GM12878 (cell line): Measurements from ENCODE around the gene HYCC1. TPM values are rescaled to one million over a fixed set of nuclear protein-coding genes. Genes with fewer than 3 reads are reported as not detected.

Experiments
- ATAC-seq: fragments of 200-7000 bp; cut with Tn5 transposase; 3 replicates; pipeline ENCODE4 v1.9.1; 2020; ENCODE audit warnings: mild to moderate bottlenecking, moderate library complexity
- BruUV-seq: library from RNA; stranded (reverse); fragments of 400-500 nt; replicated peaks from 2 replicates; lab custom pipeline; 2021; lab: Mats Ljungman, UMichigan
- CTCF ChIA-PET: fragments of 300-600 bp; sonication (Branson Sonifier 250); formaldehyde crosslinking; extraction: SDS; loops from one replicate; lab custom pipeline; 2021; ENCODE audit warnings: inconsistent platforms; lab: Yijun Ruan, JAX
- POLR2A ChIA-PET: fragments of 350-600 bp; formaldehyde crosslinking; extraction: SDS; loops from one replicate; lab custom pipeline; 2021; ENCODE audit warnings: inconsistent platforms; lab: Charles Lee
- RAD21 ChIA-PET: fragments of 300-600 bp; sonication (Branson Sonifier 250); formaldehyde crosslinking; loops from one replicate; lab custom pipeline; 2023; ENCODE audit warnings: antibody characterized with exemption; ENCODE audit not compliant: unreplicated experiment; lab: Charles Lee
- SMC1A ChIA-PET: fragments of 300-600 bp; sonication (Branson Sonifier 250); formaldehyde crosslinking; loops from one replicate; lab custom pipeline; 2023; ENCODE audit not compliant: unreplicated experiment, uncharacterized antibody; lab: Charles Lee
- DNase-seq: peaks from one replicate; pipeline ENCODE4 v3.0.0-alpha.2; 2011; ENCODE audit warnings: low read depth, low spot score
- FAIRE-seq: peaks from 3 replicates; lab custom pipeline; 2011; peaks lifted over from hg19 to GRCh38; lab: Jason Lieb, UNC
- H2AFZ ChIP-seq: 2 replicates; pipeline ENCODE4 v1.6.0; 2011; ENCODE audit warnings: low read depth, low read length, control low read depth; ENCODE audit not compliant: control insufficient read depth
- H3K27ac ChIP-seq: 2 replicates; pipeline ENCODE4 v1.5.1; 2011; ENCODE audit warnings: control low read depth; ENCODE audit not compliant: control insufficient read depth, insufficient read depth
- H3K27me3 ChIP-seq, 2 experiments: replicated peaks in 1 of 2; 2 replicates each; pipeline versions ENCODE4 v1.6.0 to v1.6.1; 2011; ENCODE audit warnings: low read length in 1 of 2; ENCODE audit not compliant: control insufficient read depth in 2 of 2, insufficient read depth in 2 of 2
- H3K36me3 ChIP-seq, 2 experiments: 2 replicates each; pipeline ENCODE4 v1.5.1; 2011; ENCODE audit warnings: low read length in 1 of 2; ENCODE audit not compliant: control insufficient read depth in 2 of 2, insufficient read depth in 2 of 2
- H3K4me1 ChIP-seq: 2 replicates; pipeline ENCODE4 v1.6.1; 2011; ENCODE audit warnings: mild to moderate bottlenecking, low read length, moderate library complexity, mixed read lengths; ENCODE audit not compliant: control insufficient read depth, insufficient read depth
- H3K4me2 ChIP-seq: 2 replicates; pipeline ENCODE4 v1.6.0; 2011; ENCODE audit warnings: control low read depth; ENCODE audit not compliant: control insufficient read depth, insufficient read depth
- H3K4me3 ChIP-seq: fragments of 200-600 bp; sonication (generic); 2 replicates; pipeline ENCODE4 v1.5.1; 2016
- H3K79me2 ChIP-seq: 2 replicates; pipeline ENCODE4 v1.6.0; 2011; ENCODE audit warnings: low read length; ENCODE audit not compliant: control insufficient read depth, insufficient read depth
- H3K9ac ChIP-seq: 2 replicates; pipeline ENCODE4 v1.8.0; 2011; ENCODE audit warnings: low read length, control low read depth, mixed read lengths; ENCODE audit not compliant: control insufficient read depth, insufficient read depth
- H3K9me3 ChIP-seq: replicated peaks from 3 replicates; pipeline ENCODE4 v1.5.1; 2011; ENCODE audit warnings: mild to moderate bottlenecking, low read length; ENCODE audit not compliant: control insufficient read depth, insufficient read depth
- H4K20me1 ChIP-seq: 2 replicates; pipeline ENCODE4 v1.6.0; 2011; ENCODE audit not compliant: control insufficient read depth, insufficient read depth
- HCFC1 ChIP-seq: fragments of 150-350 bp; IDR thresholded peaks from 2 replicates; pipeline ENCODE4 v1.6.1; 2014; ENCODE audit warnings: low read length
- MAX ChIP-seq: IDR thresholded peaks from 2 replicates; pipeline ENCODE4 v1.6.1; 2012; ENCODE audit warnings: low read depth, low read length, improper control_type of control experiment
- NFIC ChIP-seq: IDR thresholded peaks from 2 replicates; pipeline ENCODE4 v1.6.1; 2012; ENCODE audit warnings: low read depth, mild to moderate bottlenecking, inconsistent platforms, low read length, moderate library complexity
- NRF1 ChIP-seq: conservative IDR thresholded peaks from 2 replicates; pipeline ENCODE4 v1.6.1; 2011; ENCODE audit warnings: mild to moderate bottlenecking, low read depth, low read length, improper control_type of control experiment
- PBX3 ChIP-seq: IDR thresholded peaks from 2 replicates; pipeline ENCODE4 v1.6.1; 2011; ENCODE audit warnings: mild to moderate bottlenecking, low read depth, low read length, moderate library complexity; ENCODE audit not compliant: insufficient replicate concordance
- PML ChIP-seq: IDR thresholded peaks from 2 replicates; pipeline ENCODE4 v1.6.1; 2012; ENCODE audit warnings: low read length, inconsistent platforms
- RCOR1 ChIP-seq: conservative IDR thresholded peaks from 2 replicates; pipeline ENCODE4 v1.6.1; 2012; ENCODE audit warnings: low read depth, low read length, improper control_type of control experiment
- SMARCA5 ChIP-seq: fragments of 450-650 bp; IDR thresholded peaks from 2 replicates; pipeline ENCODE4 v1.6.1; 2017; ENCODE audit warnings: mild to moderate bottlenecking
- SMC3 ChIP-seq: IDR thresholded peaks from 2 replicates; pipeline ENCODE4 v1.6.1; 2011; ENCODE audit warnings: low read length, improper control_type of control experiment, borderline replicate concordance
- SPI1 ChIP-seq: IDR thresholded peaks from 2 replicates; pipeline ENCODE4 v1.6.1; 2011; ENCODE audit warnings: low read depth, mild to moderate bottlenecking, low read length, moderate library complexity, borderline replicate concordance; ENCODE audit not compliant: insufficient read depth
- SRF ChIP-seq, 2 experiments: IDR thresholded peaks; 2 replicates each; pipeline ENCODE4 v1.6.1; 2011; ENCODE audit warnings: low read depth in 2 of 2, low read length in 2 of 2, mild to moderate bottlenecking in 1 of 2, moderate library complexity in 1 of 2
- ZBED1 ChIP-seq: IDR thresholded peaks from 2 replicates; pipeline ENCODE4 v1.6.1; 2016; ENCODE audit warnings: borderline replicate concordance
- ZBTB40 ChIP-seq: fragments of 450-650 bp; IDR thresholded peaks from 2 replicates; pipeline ENCODE4 v1.6.1; 2016; ENCODE audit warnings: mild to moderate bottlenecking, moderate library complexity, borderline replicate concordance
- ZNF274 ChIP-seq: IDR thresholded peaks from one replicate; pipeline ENCODE4 v1.8.0; 2011; ENCODE audit not compliant: insufficient read length, insufficient read depth
- ZNF622 ChIP-seq: fragments of 450-650 bp; IDR thresholded peaks from 2 replicates; pipeline ENCODE4 v1.6.1; 2017; ENCODE audit warnings: mild to moderate bottlenecking, inconsistent platforms
- WGBS: methylation state at CpG from one replicate; pipeline ENCODE4 v1.1.6; 2016; ENCODE audit warnings: low lambda C conversion rate; ENCODE audit not compliant: insufficient replicate concordance, insufficient coverage; ENCODE audit errors: missing lambda C conversion rate; 5-methylcytosine and 5-hydroxymethylcytosine counted together
- in situ Hi-C: fragments of 300-500 bp; cut with MboI; formaldehyde crosslinking; loops from 9 replicates; pipeline ENCODE4 v1.14.3; 2018; ENCODE audit warnings: mixed read lengths
- intact Hi-C: fragments of 100-400 bp; cut with micrococcal nuclease; formaldehyde crosslinking; loops from one replicate; pipeline ENCODE4 v1.14.2; 2022; ENCODE audit not compliant: unreplicated experiment
- polyA plus RNA-seq, 11 experiments: library from polyadenylated mRNA; depleted of rRNA in 4 of 11; unstranded in 6 of 11; stranded (reverse) in 5 of 11; fragments of >200 nt; fragmentation: Nextera tagmentation in 4 of 11; fragmentation: Illumina TruSeq in 1 of 11; extraction: Ambion mirVana in 4 of 11; extraction: Trizol in 1 of 11; gene quantifications; 1 replicate in 1 of 11; 2 replicates in 10 of 11; pipeline versions ENCODE4 v1.2.1 to v1.2.3, GENCODE V29; 2011 to 2016; ENCODE audit warnings: inconsistent platforms in 2 of 11, missing spikeins in 2 of 11, low read depth in 1 of 11
- total RNA-seq, 4 experiments: library from RNA; depleted of rRNA in 3 of 4; stranded (reverse); fragments of >200 nt in 3 of 4; fragmentation: Illumina TruSeq in 1 of 4; extraction: Trizol in 1 of 4; gene quantifications; 2 replicates each; pipeline versions ENCODE4 v1.2.1 to v1.2.3, GENCODE V29; 2013 to 2021
- TF ChIP-seq, protein P1 (sequence below): fragments of 450-650 bp; IDR thresholded peaks from 2 replicates; pipeline ENCODE4 v1.6.1; 2017; ENCODE audit warnings: antibody characterized with exemption, mild to moderate bottlenecking, moderate library complexity

HYCC1 gene
- total and polyA plus RNA-seq, 10 of the 15 experiments (the other 5 are each of a cell fraction or from before 2014, with no cell fraction given), result 8.5 to 62.9 (median 33.1) TPM

DNA sequence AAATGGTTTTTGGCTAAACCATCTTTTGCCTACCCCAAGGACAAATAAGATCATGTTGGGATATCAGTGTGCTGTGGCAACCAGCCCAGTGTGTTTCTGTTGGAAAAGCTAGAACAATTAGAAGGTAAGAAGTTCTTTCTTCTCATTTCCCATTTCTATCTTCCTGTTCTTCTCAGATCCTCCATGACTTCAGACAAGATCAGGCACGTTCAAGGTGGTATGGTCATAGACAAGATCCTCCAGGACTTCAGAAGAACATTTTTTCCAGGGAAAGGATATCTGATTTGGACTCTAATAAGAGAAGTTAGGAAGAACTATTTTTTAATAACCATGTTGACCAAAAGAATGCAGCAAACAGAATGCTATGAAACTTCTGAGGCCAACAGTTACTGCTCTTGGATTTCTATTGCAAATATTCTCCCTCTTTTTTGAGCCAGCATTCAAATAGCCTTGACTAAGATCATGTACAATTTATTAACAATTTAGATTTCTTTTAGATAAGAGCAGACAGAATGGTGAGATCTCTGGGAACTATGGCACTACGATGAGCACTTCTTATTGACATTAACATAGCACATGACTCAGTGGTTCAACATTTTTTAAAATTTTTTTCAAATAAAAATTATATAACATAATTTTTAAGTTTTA lies 15.9 kb downstream of the HYCC1 start:
- H4K20me1 ChIP-seq, result no peaks in the 10 kb centered on the region
- RAD21 ChIA-PET, result interaction anchor here (1.3 to 5.4 kb wide), 2 partner anchors 14 to 56 kb away, joined by 3 to 38 read pairs; no protein-coding TSS in a partner anchor
- 94% methylated on average over 2 of the region's 2 CpGs for WGBS
- TF ChIP-seq PML (no peak), ZNF274 (no peak), SPI1 (no peak), NFIC (no peak), NRF1 (no peak), RCOR1 (no peak), MAX (no peak), HCFC1 (no peak), ZBTB40 (no peak), ZBED1 (no peak), SMARCA5 (no peak), ZNF622 (no peak), SMC3 (no peak), PBX3 (no peak), SRF (IDR thresholded peaks at IDR 0.05; ENCODE audit: low read depth in 2 of 2, low read length in 2 of 2) (no peak)
- TF ChIP-seq, protein P1, sequence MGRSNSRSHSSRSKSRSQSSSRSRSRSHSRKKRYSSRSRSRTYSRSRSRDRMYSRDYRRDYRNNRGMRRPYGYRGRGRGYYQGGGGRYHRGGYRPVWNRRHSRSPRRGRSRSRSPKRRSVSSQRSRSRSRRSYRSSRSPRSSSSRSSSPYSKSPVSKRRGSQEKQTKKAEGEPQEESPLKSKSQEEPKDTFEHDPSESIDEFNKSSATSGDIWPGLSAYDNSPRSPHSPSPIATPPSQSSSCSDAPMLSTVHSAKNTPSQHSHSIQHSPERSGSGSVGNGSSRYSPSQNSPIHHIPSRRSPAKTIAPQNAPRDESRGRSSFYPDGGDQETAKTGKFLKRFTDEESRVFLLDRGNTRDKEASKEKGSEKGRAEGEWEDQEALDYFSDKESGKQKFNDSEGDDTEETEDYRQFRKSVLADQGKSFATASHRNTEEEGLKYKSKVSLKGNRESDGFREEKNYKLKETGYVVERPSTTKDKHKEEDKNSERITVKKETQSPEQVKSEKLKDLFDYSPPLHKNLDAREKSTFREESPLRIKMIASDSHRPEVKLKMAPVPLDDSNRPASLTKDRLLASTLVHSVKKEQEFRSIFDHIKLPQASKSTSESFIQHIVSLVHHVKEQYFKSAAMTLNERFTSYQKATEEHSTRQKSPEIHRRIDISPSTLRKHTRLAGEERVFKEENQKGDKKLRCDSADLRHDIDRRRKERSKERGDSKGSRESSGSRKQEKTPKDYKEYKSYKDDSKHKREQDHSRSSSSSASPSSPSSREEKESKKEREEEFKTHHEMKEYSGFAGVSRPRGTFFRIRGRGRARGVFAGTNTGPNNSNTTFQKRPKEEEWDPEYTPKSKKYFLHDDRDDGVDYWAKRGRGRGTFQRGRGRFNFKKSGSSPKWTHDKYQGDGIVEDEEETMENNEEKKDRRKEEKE, result no peak

More for the DNA sequence above, 15.9 kb downstream of the HYCC1 start:
- Histone ChIP-seq H2AFZ (no peak overlapping the region), H3K9ac (no peak overlapping the region), H3K79me2 (peaks cover 85% of the 10 kb centered on the region), H3K4me2 (no peak overlapping the region), H3K4me1 (peaks cover 43% of the 10 kb centered on the region), H3K4me3 (no peak overlapping the region), H3K9me3 (peaks cover 7% of the 10 kb centered on the region; the same call in 2 of the 3 replicates), H3K27ac (no peak overlapping the region; the same call in 1 of the 2 replicates), H3K27me3 (no peaks in the 10 kb centered on the region), H3K36me3 (no peaks in the 10 kb centered on the region)
- ChIA-PET CTCF (no interaction called here), POLR2A (interaction anchor here (1.1 to 1.3 kb wide), 2 partner anchors 13 to 14 kb away, joined by 4 to 5 read pairs; no protein-coding TSS in a partner anchor), SMC1A (interaction anchor here (1.0 to 7.3 kb wide), 7 partner anchors 7 to 142 kb away, joined by 3 to 60 read pairs (median 5); no protein-coding TSS in a partner anchor)
- ATAC-seq (no peak), DNase-seq (no peak), FAIRE-seq (no peak)
- BruUV-seq, result no TSS peak
- intact Hi-C loops (no loop called here), in situ Hi-C loops (no loop called here)
